SK-N-MC (cell line): ENCODE measurements around the gene PIK3C2G.

Experiments
- EZH2 ChIP-seq: fragments of 200-600 bp; sonication (generic); IDR thresholded peaks from one replicate; pipeline ENCODE4 v1.6.1; 2017; ENCODE audit warnings: antibody characterized with exemption
- POLR2AphosphoS5 ChIP-seq: IDR thresholded peaks from 2 replicates; pipeline ENCODE4 v1.6.1; 2012; ENCODE audit warnings: mild to moderate bottlenecking, low read depth, low read length, borderline replicate concordance

- TF ChIP-seq EZH2 (no peak), POLR2AphosphoS5 (no peak)
These were observed 65.7 kb downstream of the PIK3C2G start for GRCh38 chr12:18327036-18327435.
